GM12878 (cell line): ENCODE results near the gene FGD3. TPM values are rescaled to one million over a fixed set of nuclear protein-coding genes. Genes with fewer than 3 reads are reported as not detected.

Experiments used
- ATAC-seq: fragments of 200-7000 bp; cut with Tn5 transposase; 3 replicates; pipeline ENCODE4 v1.9.1; 2020; ENCODE audit warnings: mild to moderate bottlenecking, moderate library complexity
- BruUV-seq: library from RNA; stranded (reverse); fragments of 400-500 nt; replicated peaks from 2 replicates; lab custom pipeline; 2021; lab: Mats Ljungman, UMichigan
- CTCF ChIA-PET: fragments of 300-600 bp; sonication (Branson Sonifier 250); formaldehyde crosslinking; extraction: SDS; loops from one replicate; lab custom pipeline; 2021; ENCODE audit warnings: inconsistent platforms; lab: Yijun Ruan, JAX
- POLR2A ChIA-PET: fragments of 350-600 bp; formaldehyde crosslinking; extraction: SDS; loops from one replicate; lab custom pipeline; 2021; ENCODE audit warnings: inconsistent platforms; lab: Charles Lee
- RAD21 ChIA-PET: fragments of 300-600 bp; sonication (Branson Sonifier 250); formaldehyde crosslinking; loops from one replicate; lab custom pipeline; 2023; ENCODE audit warnings: antibody characterized with exemption; ENCODE audit not compliant: unreplicated experiment; lab: Charles Lee
- SMC1A ChIA-PET: fragments of 300-600 bp; sonication (Branson Sonifier 250); formaldehyde crosslinking; loops from one replicate; lab custom pipeline; 2023; ENCODE audit not compliant: unreplicated experiment, uncharacterized antibody; lab: Charles Lee
- DNase-seq: peaks from one replicate; pipeline ENCODE4 v3.0.0-alpha.2; 2011; ENCODE audit warnings: low read depth, low spot score
- FAIRE-seq: peaks from 3 replicates; lab custom pipeline; 2011; peaks lifted over from hg19 to GRCh38; lab: Jason Lieb, UNC
- H2AFZ ChIP-seq: 2 replicates; pipeline ENCODE4 v1.6.0; 2011; ENCODE audit warnings: low read depth, low read length, control low read depth; ENCODE audit not compliant: control insufficient read depth
- H3K27ac ChIP-seq: 2 replicates; pipeline ENCODE4 v1.5.1; 2011; ENCODE audit warnings: control low read depth; ENCODE audit not compliant: control insufficient read depth, insufficient read depth
- H3K27me3 ChIP-seq, 2 experiments: replicated peaks in 1 of 2; 2 replicates each; pipeline versions ENCODE4 v1.6.0 to v1.6.1; 2011; ENCODE audit warnings: low read length in 1 of 2; ENCODE audit not compliant: control insufficient read depth in 2 of 2, insufficient read depth in 2 of 2
- H3K36me3 ChIP-seq, 2 experiments: 2 replicates each; pipeline ENCODE4 v1.5.1; 2011; ENCODE audit warnings: low read length in 1 of 2; ENCODE audit not compliant: control insufficient read depth in 2 of 2, insufficient read depth in 2 of 2
- H3K4me1 ChIP-seq: 2 replicates; pipeline ENCODE4 v1.6.1; 2011; ENCODE audit warnings: mild to moderate bottlenecking, low read length, moderate library complexity, mixed read lengths; ENCODE audit not compliant: control insufficient read depth, insufficient read depth
- H3K4me2 ChIP-seq: 2 replicates; pipeline ENCODE4 v1.6.0; 2011; ENCODE audit warnings: control low read depth; ENCODE audit not compliant: control insufficient read depth, insufficient read depth
- H3K4me3 ChIP-seq: fragments of 200-600 bp; sonication (generic); 2 replicates; pipeline ENCODE4 v1.5.1; 2016
- H3K79me2 ChIP-seq: 2 replicates; pipeline ENCODE4 v1.6.0; 2011; ENCODE audit warnings: low read length; ENCODE audit not compliant: control insufficient read depth, insufficient read depth
- H3K9ac ChIP-seq: 2 replicates; pipeline ENCODE4 v1.8.0; 2011; ENCODE audit warnings: low read length, control low read depth, mixed read lengths; ENCODE audit not compliant: control insufficient read depth, insufficient read depth
- H3K9me3 ChIP-seq: replicated peaks from 3 replicates; pipeline ENCODE4 v1.5.1; 2011; ENCODE audit warnings: mild to moderate bottlenecking, low read length; ENCODE audit not compliant: control insufficient read depth, insufficient read depth
- H4K20me1 ChIP-seq: 2 replicates; pipeline ENCODE4 v1.6.0; 2011; ENCODE audit not compliant: control insufficient read depth, insufficient read depth
- BCL11A ChIP-seq: IDR thresholded peaks from 2 replicates; pipeline ENCODE4 v1.6.1; 2011; ENCODE audit warnings: low read depth, low read length
- EED ChIP-seq: sonication (generic); IDR thresholded peaks from 2 replicates; pipeline ENCODE4 v1.6.1; 2016; ENCODE audit warnings: antibody characterized with exemption, low read depth
- MLLT1 ChIP-seq: fragments of 450-650 bp; IDR thresholded peaks from 2 replicates; pipeline ENCODE4 v1.6.1; 2016; ENCODE audit warnings: mild to moderate bottlenecking
- NR2C1 ChIP-seq: fragments of 450-650 bp; IDR thresholded peaks from 2 replicates; pipeline ENCODE4 v1.6.1; 2017; ENCODE audit warnings: antibody characterized with exemption, mild to moderate bottlenecking, moderate library complexity
- POLR2A ChIP-seq: IDR thresholded peaks from 2 replicates; pipeline ENCODE4 v1.6.1; 2011; ENCODE audit warnings: low read depth, mild to moderate bottlenecking, low read length
- whole genome bisulfite sequencing: methylation state at CpG from one replicate; pipeline ENCODE4 v1.1.6; 2016; ENCODE audit warnings: low lambda C conversion rate; ENCODE audit not compliant: insufficient replicate concordance, insufficient coverage; ENCODE audit errors: missing lambda C conversion rate; 5-methylcytosine and 5-hydroxymethylcytosine counted together
- in situ Hi-C: fragments of 300-500 bp; cut with MboI; formaldehyde crosslinking; loops from 9 replicates; pipeline ENCODE4 v1.14.3; 2018; ENCODE audit warnings: mixed read lengths
- intact Hi-C: fragments of 100-400 bp; cut with micrococcal nuclease; formaldehyde crosslinking; loops from one replicate; pipeline ENCODE4 v1.14.2; 2022; ENCODE audit not compliant: unreplicated experiment
- polyA plus RNA-seq, 11 experiments: library from polyadenylated mRNA; depleted of rRNA in 4 of 11; unstranded in 6 of 11; stranded (reverse) in 5 of 11; fragments of >200 nt; fragmentation: Nextera tagmentation in 4 of 11; fragmentation: Illumina TruSeq in 1 of 11; extraction: Ambion mirVana in 4 of 11; extraction: Trizol in 1 of 11; gene quantifications; 1 replicate in 1 of 11; 2 replicates in 10 of 11; pipeline versions ENCODE4 v1.2.1 to v1.2.3, GENCODE V29; 2011 to 2016; ENCODE audit warnings: inconsistent platforms in 2 of 11, missing spikeins in 2 of 11, low read depth in 1 of 11
- total RNA-seq, 4 experiments: library from RNA; depleted of rRNA in 3 of 4; stranded (reverse); fragments of >200 nt in 3 of 4; fragmentation: Illumina TruSeq in 1 of 4; extraction: Trizol in 1 of 4; gene quantifications; 2 replicates each; pipeline versions ENCODE4 v1.2.1 to v1.2.3, GENCODE V29; 2013 to 2021

FGD3 gene
- total and polyA plus RNA-seq, 10 of the 15 experiments (the other 5 are each of a cell fraction or from before 2014, with no cell fraction given) = 0.26 to 18.1 (median 12.4) TPM

GRCh38 chr9:93017621-93018020 lies 70.3 kb downstream of the FGD3 start:
- ChIA-PET POLR2A (no interaction called here), CTCF (interaction anchor here (1.3 kb wide), 1 partner anchor 14 kb away, joined by 6 read pairs; no protein-coding TSS in a partner anchor), SMC1A (interaction anchor here (1.2 kb wide), 1 partner anchor 14 kb away, joined by 3 read pairs; no protein-coding TSS in a partner anchor), RAD21 (no interaction called here)
- no peak for FAIRE-seq
- Histone ChIP-seq H3K4me2 (no peak overlapping the region), H4K20me1 (no peaks in the 10 kb centered on the region), H3K27me3 (no peaks in the 10 kb centered on the region), H3K9me3 (no peaks in the 10 kb centered on the region), H3K36me3 (peaks cover 10 to 28% of the 10 kb centered on the region in 2 experiments; a peak in 3 of 4 replicates), H3K27ac (no peak overlapping the region), H3K79me2 (no peaks in the 10 kb centered on the region), H3K4me3 (no peak overlapping the region), H2AFZ (no peak overlapping the region), H3K4me1 (no peaks in the 10 kb centered on the region), H3K9ac (no peak overlapping the region)
- TF ChIP-seq MLLT1 (no peak), NR2C1 (no peak), EED (no peak), BCL11A (no peak)
- WGBS = 98% methylated on average over 9 of the region's 9 CpGs
- no peak for ATAC-seq
- no peak for DNase-seq
- intact Hi-C loops (no loop called here), in situ Hi-C loops (no loop called here)
- no TSS peak for BruUV-seq

GRCh38 chr9:93020151-93020550 lies 72.8 kb downstream of the FGD3 start:
- Histone ChIP-seq H3K9me3 (no peaks in the 10 kb centered on the region), H3K4me3 (no peak overlapping the region), H3K79me2 (no peaks in the 10 kb centered on the region), H3K36me3 (peaks cover 6 to 25% of the 10 kb centered on the region in 2 experiments; a peak in 3 of 4 replicates), H4K20me1 (no peaks in the 10 kb centered on the region), H3K27me3 (no peaks in the 10 kb centered on the region), H3K4me1 (no peaks in the 10 kb centered on the region), H3K27ac (no peak overlapping the region), H2AFZ (no peak overlapping the region), H3K9ac (no peak overlapping the region), H3K4me2 (no peak overlapping the region)
- no peak for FAIRE-seq
- intact Hi-C loops (no loop called here), in situ Hi-C loops (no loop called here)
- BruUV-seq = no TSS peak
- 97% methylated on average over 11 of the region's 11 CpGs for WGBS
- SMC1A ChIA-PET = no interaction called here
- POLR2A ChIA-PET = no interaction called here
- no peak for DNase-seq
- no peak for TF ChIP-seq POLR2A
- ATAC-seq = no peak
- RAD21 ChIA-PET = no interaction called here
- CTCF ChIA-PET = interaction anchor here (0.7 kb wide), 1 partner anchor 45 kb away, joined by 3 read pairs; no protein-coding TSS in a partner anchor
